HepG2 (cell line): Measurements from ENCODE around the gene ELMO2.

Experiments used
- CREM ChIP-seq, 2 experiments: sonication (generic) in 1 of 2; formaldehyde crosslinking in 1 of 2; IDR thresholded peaks; 2 replicates each; pipeline versions ENCODE4 v1.4.0 to v1.6.1; 2016 to 2020; ENCODE audit warnings: antibody characterized with exemption in 1 of 2, mild to moderate bottlenecking in 1 of 2, missing genetic modification reagents in 1 of 2
- CTCF ChIP-seq: sonication (generic); formaldehyde crosslinking; IDR thresholded peaks from 2 replicates; pipeline ENCODE4 v1.5.0; 2020; ENCODE audit warnings: mild to moderate bottlenecking, missing genetic modification reagents, moderate library complexity

GRCh38 chr20:46406200-46406985 lies at the start of gene ELMO2:
- TF ChIP-seq CTCF (CRISPR knock-in tag) (peak; percentile 22), CREM (IDR thresholded peaks at IDR 0.05) (peak; percentile 80), CREM (CRISPR knock-in tag; IDR thresholded peaks at IDR 0.05) (no peak)
